GM12891 (cell line): Measurements from ENCODE around the gene BRMS1.

Experiments used
- DNase-seq: peaks from one replicate; pipeline ENCODE4 v3.0.0; 2011; ENCODE audit warnings: low spot score; ENCODE audit not compliant: insufficient read length
- FAIRE-seq: peaks from 2 replicates; lab custom pipeline; 2011; peaks lifted over from hg19 to GRCh38; lab: Jason Lieb, UNC
- PAX5 ChIP-seq: IDR thresholded peaks from 2 replicates; pipeline ENCODE4 v1.6.1; 2011; ENCODE audit warnings: low read length, moderate library complexity, mild to moderate bottlenecking; ENCODE audit not compliant: insufficient read depth, severe bottlenecking
- POLR2A ChIP-seq: IDR thresholded peaks from 2 replicates; pipeline ENCODE4 v1.6.1; 2011; ENCODE audit warnings: low read depth, low read length, control low read depth
- POLR2AphosphoS5 ChIP-seq: IDR thresholded peaks from 2 replicates; pipeline ENCODE4 v1.6.1; 2011; ENCODE audit warnings: low read depth, low read length, control low read depth
- POU2F2 ChIP-seq: IDR thresholded peaks from 2 replicates; pipeline ENCODE4 v1.6.1; 2011; ENCODE audit warnings: low read depth, mild to moderate bottlenecking, control low read depth, low read length, moderate library complexity
- SPI1 ChIP-seq: IDR thresholded peaks from 2 replicates; pipeline ENCODE4 v1.6.1; 2011; ENCODE audit warnings: low read depth, low read length, control low read depth
- TAF1 ChIP-seq: IDR thresholded peaks from 2 replicates; pipeline ENCODE4 v1.6.1; 2011; ENCODE audit warnings: low read depth, low read length, control low read depth

Gene BRMS1

DNA sequence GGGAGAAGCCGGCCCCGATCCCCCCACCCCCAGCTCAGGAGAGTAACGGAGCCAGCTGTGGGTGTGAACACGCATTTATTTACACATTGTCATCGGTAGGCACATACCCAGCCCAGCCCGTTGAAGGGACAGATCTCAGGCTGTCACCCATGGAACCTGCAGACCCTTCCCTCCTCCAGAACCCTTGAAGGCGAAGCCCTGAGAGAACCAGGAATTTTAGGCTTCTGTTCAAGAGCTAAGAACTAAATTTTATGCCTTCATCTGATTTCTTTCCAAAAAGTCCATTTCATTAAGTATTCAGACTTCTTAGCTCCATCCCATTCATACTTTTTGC lies 379 bp upstream of the BRMS1 start:
- DNase-seq: no peak
- no peak for FAIRE-seq
- no peak for TF ChIP-seq POU2F2

DNA sequence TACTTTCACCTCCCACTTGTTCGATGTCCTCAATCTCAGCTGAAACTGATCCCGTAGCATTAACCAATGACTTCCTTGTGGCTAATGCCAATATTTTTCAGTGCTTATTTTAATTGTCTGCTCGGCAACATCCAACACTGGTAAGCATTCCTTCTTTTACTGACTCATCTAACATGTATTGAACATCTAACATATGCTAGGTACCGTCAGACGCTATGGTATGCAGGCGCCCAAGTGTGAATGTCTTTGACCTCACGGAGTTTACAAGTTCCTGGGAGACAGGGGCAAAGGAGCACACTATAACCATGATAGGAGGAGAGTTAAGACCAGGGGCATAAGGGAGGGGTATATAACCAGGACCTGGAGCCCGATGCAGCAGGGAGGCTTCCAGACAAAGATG lies 1.7 kb downstream of the BRMS1 start:
- TF ChIP-seq PAX5 (no peak), POU2F2 (no peak), TAF1 (no peak), SPI1 (no peak), POLR2A (no peak)
- DNase-seq: no peak

DNA sequence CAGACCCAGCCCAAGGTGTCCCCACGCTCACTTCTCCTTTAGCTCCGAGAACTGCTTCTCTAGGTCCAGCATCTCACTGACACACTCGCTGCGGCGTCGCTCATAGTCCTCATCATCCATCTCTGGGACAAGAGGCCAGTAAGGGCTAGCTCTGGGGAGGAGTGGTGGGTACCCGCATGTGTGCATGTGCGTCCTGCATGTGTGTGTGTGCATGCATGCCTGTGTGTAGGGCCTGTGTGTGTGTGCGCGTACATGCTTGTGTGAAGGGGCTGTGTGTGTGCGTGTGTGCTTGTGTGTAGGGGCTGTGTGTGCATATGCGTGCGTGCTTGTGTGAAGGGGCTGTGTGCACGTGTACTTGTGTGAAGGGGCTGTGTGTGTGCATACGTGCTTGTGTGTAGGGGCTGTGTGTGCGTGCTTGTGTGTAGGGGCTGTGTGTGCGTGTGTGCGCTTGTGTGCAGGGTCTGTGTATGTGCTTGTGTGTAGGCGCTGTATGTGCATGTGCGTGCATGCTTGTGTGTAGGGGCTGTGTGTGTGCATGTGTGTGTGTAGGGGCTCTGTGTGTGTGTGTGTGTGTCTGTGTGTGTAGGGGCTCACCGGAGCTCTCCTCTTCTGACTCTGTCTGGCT lies 3.3 kb downstream of the BRMS1 start:
- no peak for DNase-seq
- TF ChIP-seq PAX5 (no peak), POLR2AphosphoS5 (no peak), TAF1 (no peak)
- no peak for FAIRE-seq

More for the DNA sequence above, 1.7 kb downstream of the BRMS1 start:
- FAIRE-seq: no peak

DNA sequence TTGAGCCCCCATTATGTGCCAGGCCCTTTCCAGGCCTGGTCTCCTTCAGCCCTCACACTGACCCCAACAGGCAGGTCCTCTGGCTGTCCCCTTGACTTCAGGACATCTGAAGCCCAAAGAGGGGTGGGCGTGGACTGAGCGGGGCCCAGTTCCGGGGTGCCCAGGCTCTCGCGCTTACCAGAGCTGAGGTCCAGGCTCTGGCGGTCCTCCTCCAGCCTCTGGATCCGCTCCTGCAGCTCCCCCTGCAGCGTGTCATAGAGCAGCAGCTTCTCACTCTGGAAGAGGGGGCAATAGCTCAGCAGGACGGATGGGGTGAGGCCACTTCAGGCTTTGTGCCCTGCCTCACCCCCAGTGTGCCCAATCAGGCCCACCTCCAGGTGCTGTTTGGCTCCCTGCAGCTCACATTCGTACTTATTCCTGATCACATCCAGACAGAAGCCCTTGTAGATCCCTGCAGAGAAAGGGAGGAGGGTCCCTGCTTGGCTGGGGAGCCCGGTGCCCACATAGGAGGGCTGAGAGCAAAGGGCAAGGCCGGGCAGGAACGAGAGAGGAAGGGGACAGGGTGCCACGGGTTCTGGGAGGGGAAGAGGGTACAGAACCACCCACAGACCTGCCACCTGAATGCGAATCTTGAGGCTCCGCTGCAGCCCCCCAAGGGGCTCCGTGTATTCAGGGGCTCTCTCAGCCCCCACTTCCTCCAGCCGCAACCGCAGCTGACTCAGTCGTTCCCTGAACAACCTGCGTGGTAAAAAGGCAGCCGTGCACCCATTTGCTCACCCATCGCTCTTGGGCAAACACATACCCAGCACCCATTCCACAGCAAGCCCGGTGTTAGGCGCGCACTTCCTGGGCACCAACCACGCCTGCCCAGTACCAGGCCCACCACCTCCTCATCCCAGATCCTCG lies 4.1 kb downstream of the BRMS1 start:
- TF ChIP-seq PAX5 (no peak), POLR2AphosphoS5 (no peak), SPI1 (no peak)
- FAIRE-seq (no peak), DNase-seq (no peak)

DNA sequence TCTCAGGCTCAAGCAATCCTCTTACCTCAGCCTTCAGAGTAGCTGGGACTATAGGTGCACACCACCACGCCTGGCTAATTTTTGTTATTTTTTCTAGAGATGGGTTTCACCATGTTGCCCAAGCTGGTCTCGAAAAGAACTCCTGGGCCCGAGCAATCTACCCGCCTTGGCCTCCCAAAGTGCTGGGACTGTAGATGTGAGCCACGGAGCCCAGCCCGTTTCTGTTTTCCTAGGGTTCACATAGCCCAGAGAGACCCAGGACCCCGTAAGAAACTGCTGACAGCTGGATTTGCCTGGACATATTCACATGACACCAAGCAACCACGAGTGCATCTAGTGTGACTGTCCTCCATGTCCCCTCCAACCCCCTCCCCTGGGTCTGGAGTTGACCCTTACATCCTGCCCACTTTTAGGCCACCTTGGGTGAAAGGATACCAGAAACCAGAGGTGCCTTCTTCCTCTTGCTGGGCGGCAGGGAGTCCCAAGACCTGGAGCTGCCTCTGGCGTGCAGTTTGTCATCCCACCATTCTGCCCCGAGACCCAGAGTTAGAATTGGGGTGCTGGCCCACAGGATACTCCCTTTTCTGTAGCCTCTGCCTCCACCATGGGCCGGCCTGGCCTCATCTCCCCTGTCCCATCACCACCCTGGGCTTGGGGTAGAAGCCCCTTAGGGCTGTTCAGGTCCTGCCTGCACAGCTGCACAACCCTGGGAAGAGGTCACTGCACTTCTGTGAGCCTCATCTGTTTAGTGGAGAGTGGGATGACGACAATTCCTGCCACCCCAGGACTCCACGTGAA lies 5.0 kb downstream of the BRMS1 start:
- TF ChIP-seq POLR2A (no peak), POLR2AphosphoS5 (no peak), POU2F2 (no peak), SPI1 (no peak), PAX5 (no peak), TAF1 (no peak)
- DNase-seq (no peak), FAIRE-seq (no peak)

DNA sequence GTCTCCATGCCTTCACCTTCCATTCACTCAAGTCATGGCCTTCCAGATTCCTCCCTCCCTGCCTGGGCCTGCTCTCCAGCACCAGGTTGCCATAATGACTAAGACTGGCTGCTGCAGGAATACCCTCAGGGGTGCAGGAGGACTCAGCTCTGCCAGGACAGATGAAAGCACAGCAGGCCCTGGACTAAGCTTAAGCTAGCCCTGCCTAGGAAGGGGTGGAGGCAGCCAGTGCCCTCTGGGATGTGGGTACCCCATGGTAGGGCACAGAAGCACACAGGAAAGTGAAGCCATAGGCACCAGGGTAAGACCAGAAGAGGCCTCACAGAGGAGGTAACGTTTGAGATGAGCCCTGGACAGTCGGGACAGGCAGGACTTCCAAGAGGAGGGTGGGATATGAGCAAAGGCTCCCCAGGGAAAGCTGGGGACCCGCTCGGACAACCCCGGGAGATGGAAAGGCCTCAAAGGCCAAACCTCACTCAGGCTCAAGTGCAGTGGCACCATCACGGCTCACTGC lies 5.7 kb downstream of the BRMS1 start:
- no peak for DNase-seq
- TF ChIP-seq TAF1 (no peak), POU2F2 (no peak), POLR2A (no peak), SPI1 (no peak), POLR2AphosphoS5 (no peak), PAX5 (no peak)
- FAIRE-seq: no peak

DNA sequence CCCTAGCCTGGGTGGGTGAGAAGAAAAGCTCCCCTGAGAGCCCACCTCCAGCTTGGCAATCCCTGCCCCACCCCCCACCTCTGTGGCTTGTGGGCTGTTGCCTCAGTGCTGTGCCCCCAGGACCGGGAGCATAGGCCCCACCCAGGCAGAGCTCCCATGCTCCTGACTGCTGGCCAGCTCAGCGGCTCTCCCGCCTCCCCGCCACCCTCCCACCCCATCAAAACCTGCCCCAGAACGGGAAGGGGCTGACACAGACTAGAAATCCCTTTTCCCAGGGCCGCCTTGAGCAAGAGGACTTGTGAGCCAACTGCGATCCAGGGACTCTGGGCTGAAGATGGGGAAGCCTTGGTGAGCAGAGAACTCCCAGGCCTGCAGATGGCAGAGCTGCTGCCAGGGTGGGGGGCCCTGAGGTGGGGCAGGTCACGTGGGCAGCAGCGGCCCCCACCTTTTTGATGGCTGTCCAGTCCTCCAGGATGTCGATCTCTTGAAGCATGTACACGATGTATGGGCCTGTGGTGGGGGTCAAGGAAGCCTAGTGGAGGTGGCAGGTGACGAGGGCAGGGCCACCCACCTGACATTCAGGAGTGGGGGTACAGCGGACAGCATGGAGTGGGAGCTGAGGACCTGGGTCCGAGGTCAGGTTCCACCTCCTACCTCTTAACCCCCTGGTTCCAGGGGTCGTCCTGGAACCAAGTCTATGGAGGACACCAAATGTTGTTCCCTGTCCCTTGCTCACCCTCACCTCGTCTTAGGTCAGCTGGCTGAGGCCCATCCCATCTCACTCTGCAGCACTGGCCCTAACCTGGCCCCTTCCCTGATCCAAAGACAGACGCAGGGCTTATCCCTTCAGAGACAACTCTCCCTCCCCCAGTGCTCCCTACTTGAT lies 6.4 kb downstream of the BRMS1 start:
- TF ChIP-seq TAF1 (no peak), SPI1 (no peak), POU2F2 (no peak), POLR2A (no peak), PAX5 (no peak), POLR2AphosphoS5 (no peak)
- no peak for FAIRE-seq
- DNase-seq: no peak

DNA sequence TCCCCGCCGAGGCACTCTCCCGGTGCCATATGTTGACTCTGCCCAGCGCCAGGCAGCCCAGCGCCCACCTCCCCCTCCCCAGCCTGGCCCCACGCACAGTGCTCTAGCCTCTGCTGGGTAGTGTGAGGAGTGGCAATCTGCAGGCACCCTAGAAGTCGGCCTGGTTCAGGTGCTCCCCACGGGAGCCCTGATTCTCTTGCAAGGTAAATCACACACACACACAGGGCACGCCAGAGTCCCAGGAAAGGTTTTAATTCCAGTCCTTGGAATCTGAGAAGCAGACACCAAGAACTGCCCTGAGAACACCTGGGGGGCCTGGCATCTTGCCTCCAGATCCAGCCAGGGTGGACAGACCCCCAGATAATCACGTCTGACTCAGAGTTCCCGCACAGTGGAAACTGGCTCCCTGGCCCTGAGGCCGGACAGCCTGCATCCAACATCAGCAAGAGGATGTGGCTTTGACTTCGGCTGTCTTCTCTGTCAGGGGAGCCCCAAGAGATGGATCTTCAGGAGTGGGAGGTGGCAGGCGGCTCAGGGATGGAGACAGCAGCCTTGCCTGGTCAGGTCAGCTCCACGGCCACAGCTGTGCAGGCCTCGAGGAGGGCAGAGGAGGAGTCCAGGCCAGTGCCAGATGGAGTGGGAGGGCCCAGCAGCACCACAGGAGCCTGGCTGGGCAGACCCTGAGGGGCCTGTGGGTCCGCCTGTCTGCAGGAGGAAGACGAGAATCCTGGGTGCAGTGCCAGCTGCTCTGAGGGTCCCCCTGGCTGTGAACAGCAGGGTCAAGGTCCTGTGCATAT lies 7.6 kb downstream of the BRMS1 start:
- DNase-seq (no peak), FAIRE-seq (no peak)
- TF ChIP-seq POLR2A (no peak), POLR2AphosphoS5 (no peak), POU2F2 (no peak), SPI1 (no peak), TAF1 (no peak), PAX5 (no peak)
